WTC11 (cell line): ENCODE measurements around the gene PLAC8. TPM values are rescaled to one million over a fixed set of nuclear protein-coding genes. Genes with fewer than 3 reads are reported as not detected.

Source experiments
- ATAC-seq: fragments of 200-7000 bp; cut with Tn5 transposase; 2 replicates; pipeline ENCODE4 v1.10.0; 2021; ENCODE audit warnings: mild to moderate bottlenecking, moderate library complexity
- CTCF ChIA-PET: fragments of 300-600 bp; sonication (Branson Sonifier 250); formaldehyde crosslinking; loops from one replicate; lab custom pipeline; 2021; ENCODE audit warnings: antibody characterized with exemption; lab: Charles Lee
- POLR2A ChIA-PET: fragments of 350-600 bp; sonication (Branson Sonifier 250); formaldehyde crosslinking; loops from one replicate; lab custom pipeline; 2021; ENCODE audit warnings: antibody characterized with exemption; lab: Charles Lee
- DNase-seq: peaks from one replicate; pipeline ENCODE4 v3.0.0; 2021; ENCODE audit warnings: low spot score
- H3K27ac Mint-ChIP-seq: 2 replicates; pipeline ENCODE4 v1.8.0; 2021; ENCODE audit warnings: mixed read lengths
- H3K27me3 Mint-ChIP-seq: 2 replicates; pipeline ENCODE4 v1.8.0; 2021; ENCODE audit warnings: low read depth, mild to moderate bottlenecking, moderate library complexity, mixed read lengths
- H3K36me3 Mint-ChIP-seq: 2 replicates; pipeline ENCODE4 v1.8.0; 2021; ENCODE audit warnings: mixed read lengths
- H3K4me1 Mint-ChIP-seq: 2 replicates; pipeline ENCODE4 v1.8.0; 2022; ENCODE audit warnings: mixed read lengths
- H3K4me3 Mint-ChIP-seq: 2 replicates; pipeline ENCODE4 v1.8.0; 2021; ENCODE audit warnings: mild to moderate bottlenecking, moderate library complexity, mixed read lengths
- H3K9me3 Mint-ChIP-seq: 2 replicates; pipeline ENCODE4 v1.8.0; 2021; ENCODE audit warnings: mixed read lengths
- CREB1 ChIP-seq: sonication (generic); formaldehyde crosslinking; IDR thresholded peaks from 2 replicates; pipeline ENCODE4 v1.8.0; 2023; ENCODE audit warnings: mild to moderate bottlenecking, missing genetic modification reagents
- FOXJ3 ChIP-seq: sonication (generic); formaldehyde crosslinking; IDR thresholded peaks from 2 replicates; pipeline ENCODE4 v1.9.0; 2021; ENCODE audit warnings: missing genetic modification reagents, mild to moderate bottlenecking, borderline replicate concordance
- FOXK1 ChIP-seq: sonication (generic); formaldehyde crosslinking; IDR thresholded peaks from 2 replicates; pipeline ENCODE4 v1.8.0; 2022; ENCODE audit warnings: mild to moderate bottlenecking, moderate library complexity, missing genetic modification reagents
- IRF1 ChIP-seq: sonication (generic); formaldehyde crosslinking; IDR thresholded peaks from 2 replicates; pipeline ENCODE4 v1.8.0; 2023; ENCODE audit warnings: missing genetic modification reagents
- NFATC4 ChIP-seq: fragments of 250-450 bp; sonication (Bioruptor Pico); IDR thresholded peaks from 2 replicates; pipeline ENCODE4 v1.9.0; 2021; ENCODE audit warnings: mild to moderate bottlenecking
- NFYB ChIP-seq: sonication (generic); formaldehyde crosslinking; conservative IDR thresholded peaks from 2 replicates; pipeline ENCODE4 v1.8.0; 2022; ENCODE audit warnings: low read depth, missing genetic modification reagents
- NR3C1 ChIP-seq: sonication (generic); formaldehyde crosslinking; conservative IDR thresholded peaks from 2 replicates; pipeline ENCODE4 v1.8.1; 2023; ENCODE audit warnings: low read depth, mild to moderate bottlenecking, missing genetic modification reagents
- PREB ChIP-seq: sonication (generic); formaldehyde crosslinking; IDR thresholded peaks from 2 replicates; pipeline ENCODE4 v1.8.1; 2022; ENCODE audit warnings: mild to moderate bottlenecking, missing genetic modification reagents, moderate library complexity, borderline replicate concordance
- SP1 ChIP-seq: sonication (generic); formaldehyde crosslinking; conservative IDR thresholded peaks from 2 replicates; pipeline ENCODE4 v1.8.1; 2022; ENCODE audit warnings: missing genetic modification reagents
- TP53 ChIP-seq: sonication (generic); formaldehyde crosslinking; IDR thresholded peaks from 2 replicates; pipeline ENCODE4 v1.8.1; 2023; ENCODE audit warnings: mild to moderate bottlenecking, missing genetic modification reagents
- USF2 ChIP-seq: sonication (generic); formaldehyde crosslinking; IDR thresholded peaks from 2 replicates; pipeline ENCODE4 v1.8.1; 2023; ENCODE audit warnings: mild to moderate bottlenecking, missing genetic modification reagents, moderate library complexity
- ZNF317 ChIP-seq: sonication (generic); formaldehyde crosslinking; IDR thresholded peaks from 2 replicates; pipeline ENCODE4 v1.8.1; 2023; ENCODE audit warnings: low read depth, mild to moderate bottlenecking, moderate library complexity, missing genetic modification reagents, borderline replicate concordance
- ZNF416 ChIP-seq: fragments of 250-450 bp; sonication (Bioruptor Pico); IDR thresholded peaks from 2 replicates; pipeline ENCODE4 v1.9.0; 2021; ENCODE audit warnings: mild to moderate bottlenecking, inconsistent platforms
- total RNA-seq: library from RNA; stranded (reverse); gene quantifications from 3 replicates; pipeline ENCODE4 v1.2.3, GENCODE V29; 2021
- TF ChIP-seq, protein P1 (sequence below): sonication (generic); formaldehyde crosslinking; IDR thresholded peaks from 2 replicates; pipeline ENCODE4 v1.8.1; 2022; ENCODE audit warnings: missing genetic modification reagents, borderline replicate concordance
- TF ChIP-seq, protein P2 (sequence below): sonication (generic); formaldehyde crosslinking; IDR thresholded peaks from 2 replicates; pipeline ENCODE4 v1.8.1; 2022; ENCODE audit warnings: mild to moderate bottlenecking, moderate library complexity, missing genetic modification reagents
- TF ChIP-seq, protein P3 (sequence below): sonication (generic); formaldehyde crosslinking; IDR thresholded peaks from 2 replicates; pipeline ENCODE4 v1.8.0; 2023; ENCODE audit warnings: missing genetic modification reagents, mild to moderate bottlenecking, borderline replicate concordance
- TF ChIP-seq, protein P4 (sequence below): sonication (generic); formaldehyde crosslinking; IDR thresholded peaks from 2 replicates; pipeline ENCODE4 v1.8.0; 2022; ENCODE audit warnings: mild to moderate bottlenecking, missing genetic modification reagents
- TF ChIP-seq, protein P5 (sequence below): sonication (generic); formaldehyde crosslinking; conservative IDR thresholded peaks from 2 replicates; pipeline ENCODE4 v1.8.1; 2023; ENCODE audit warnings: mild to moderate bottlenecking, low read depth, missing genetic modification reagents, moderate library complexity

The PLAC8 gene
- total RNA-seq, 1 experiment from 2014 or later = 1.6 TPM

GRCh38 chr4:83138946-83139345, 24.4 kb upstream of the PLAC8 start:
- DNase-seq (no peak), ATAC-seq (no peak)
- CTCF ChIA-PET = no interaction called here
- Mint-ChIP-seq H3K27ac (no peak overlapping the region), H3K4me1 (no peaks in the 10 kb centered on the region), H3K36me3 (peaks cover 24% of the 10 kb centered on the region), H3K27me3 (peaks cover 3% of the 10 kb centered on the region; the same call in 1 of the 2 replicates), H3K4me3 (no peak overlapping the region), H3K9me3 (peaks cover 70% of the 10 kb centered on the region)
- TF ChIP-seq NFYB = no peak
- TF ChIP-seq ZNF416 (CRISPR knock-in tag) = no peak
- TF ChIP-seq, protein P1, sequence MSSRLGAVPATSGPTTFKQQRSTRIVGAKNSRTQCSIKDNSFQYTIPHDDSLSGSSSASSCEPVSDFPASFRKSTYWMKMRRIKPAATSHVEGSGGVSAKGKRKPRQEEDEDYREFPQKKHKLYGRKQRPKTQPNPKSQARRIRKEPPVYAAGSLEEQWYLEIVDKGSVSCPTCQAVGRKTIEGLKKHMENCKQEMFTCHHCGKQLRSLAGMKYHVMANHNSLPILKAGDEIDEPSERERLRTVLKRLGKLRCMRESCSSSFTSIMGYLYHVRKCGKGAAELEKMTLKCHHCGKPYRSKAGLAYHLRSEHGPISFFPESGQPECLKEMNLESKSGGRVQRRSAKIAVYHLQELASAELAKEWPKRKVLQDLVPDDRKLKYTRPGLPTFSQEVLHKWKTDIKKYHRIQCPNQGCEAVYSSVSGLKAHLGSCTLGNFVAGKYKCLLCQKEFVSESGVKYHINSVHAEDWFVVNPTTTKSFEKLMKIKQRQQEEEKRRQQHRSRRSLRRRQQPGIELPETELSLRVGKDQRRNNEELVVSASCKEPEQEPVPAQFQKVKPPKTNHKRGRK = no peak
- TF ChIP-seq FOXK1 = no peak
- TF ChIP-seq ZNF317 (CRISPR knock-in tag) = no peak
- POLR2A ChIA-PET = no interaction called here

DNA sequence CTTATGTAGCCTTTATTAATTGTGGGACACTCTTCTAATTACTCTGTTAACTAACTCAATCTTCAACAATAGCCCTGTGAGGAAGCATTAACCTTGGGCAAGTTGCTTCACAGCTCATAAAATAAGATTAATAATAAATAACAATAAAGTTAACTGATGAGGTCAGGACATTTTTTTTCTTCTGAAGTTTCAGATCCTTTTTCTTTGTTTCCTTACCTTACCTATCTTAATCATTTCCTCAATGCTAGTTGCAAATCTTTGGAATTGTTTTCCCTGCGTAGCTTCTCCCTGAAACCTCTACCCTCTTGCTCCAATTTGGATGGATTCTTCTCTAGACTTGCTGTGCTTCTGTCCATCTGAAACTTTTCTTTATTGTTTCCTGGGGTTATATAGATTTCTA, 17.5 kb upstream of the PLAC8 start:
- H3K27me3 Mint-ChIP-seq = peaks cover 3% of the 10 kb centered on the region; the same call in 1 of the 2 replicates
- TF ChIP-seq NFATC4 (CRISPR knock-in tag) (no peak), TP53 (CRISPR knock-in tag) (no peak), CREB1 (CRISPR knock-in tag) (no peak)
- TF ChIP-seq, protein P2, sequence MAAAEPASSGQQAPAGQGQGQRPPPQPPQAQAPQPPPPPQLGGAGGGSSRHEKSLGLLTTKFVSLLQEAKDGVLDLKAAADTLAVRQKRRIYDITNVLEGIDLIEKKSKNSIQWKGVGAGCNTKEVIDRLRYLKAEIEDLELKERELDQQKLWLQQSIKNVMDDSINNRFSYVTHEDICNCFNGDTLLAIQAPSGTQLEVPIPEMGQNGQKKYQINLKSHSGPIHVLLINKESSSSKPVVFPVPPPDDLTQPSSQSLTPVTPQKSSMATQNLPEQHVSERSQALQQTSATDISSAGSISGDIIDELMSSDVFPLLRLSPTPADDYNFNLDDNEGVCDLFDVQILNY (CRISPR knock-in tag) = no peak
- TF ChIP-seq, all 79 proteins: peak for 0
- Mint-ChIP-seq H3K4me1 (0 out of 2 replicates have a peak, but pooled peaks cover 3% of the 10 kb centered on the region), H3K9me3 (peaks cover 48% of the 10 kb centered on the region), H3K4me3 (no peak overlapping the region), H3K36me3 (peaks cover 30% of the 10 kb centered on the region), H3K27ac (no peak overlapping the region)
- CTCF ChIA-PET = no interaction called here
- DNase-seq (no peak), ATAC-seq (no peak)
- POLR2A ChIA-PET = no interaction called here

GRCh38 chr4:83129264-83129663, 14.7 kb upstream of the PLAC8 start:
- ChIA-PET POLR2A (no interaction called here), CTCF (interaction anchor here (0.7 kb wide), 1 partner anchor 326 kb away, joined by 3 read pairs; the partner anchor contains the start of genes HELQ and MRPS18C)
- TF ChIP-seq USF2 (CRISPR knock-in tag) (no peak), NR3C1 (CRISPR knock-in tag) (no peak), PREB (CRISPR knock-in tag) (no peak), SP1 (CRISPR knock-in tag) (no peak), IRF1 (CRISPR knock-in tag) (no peak), FOXJ3 (CRISPR knock-in tag) (no peak), ZNF317 (CRISPR knock-in tag) (no peak)
- TF ChIP-seq, protein P3, sequence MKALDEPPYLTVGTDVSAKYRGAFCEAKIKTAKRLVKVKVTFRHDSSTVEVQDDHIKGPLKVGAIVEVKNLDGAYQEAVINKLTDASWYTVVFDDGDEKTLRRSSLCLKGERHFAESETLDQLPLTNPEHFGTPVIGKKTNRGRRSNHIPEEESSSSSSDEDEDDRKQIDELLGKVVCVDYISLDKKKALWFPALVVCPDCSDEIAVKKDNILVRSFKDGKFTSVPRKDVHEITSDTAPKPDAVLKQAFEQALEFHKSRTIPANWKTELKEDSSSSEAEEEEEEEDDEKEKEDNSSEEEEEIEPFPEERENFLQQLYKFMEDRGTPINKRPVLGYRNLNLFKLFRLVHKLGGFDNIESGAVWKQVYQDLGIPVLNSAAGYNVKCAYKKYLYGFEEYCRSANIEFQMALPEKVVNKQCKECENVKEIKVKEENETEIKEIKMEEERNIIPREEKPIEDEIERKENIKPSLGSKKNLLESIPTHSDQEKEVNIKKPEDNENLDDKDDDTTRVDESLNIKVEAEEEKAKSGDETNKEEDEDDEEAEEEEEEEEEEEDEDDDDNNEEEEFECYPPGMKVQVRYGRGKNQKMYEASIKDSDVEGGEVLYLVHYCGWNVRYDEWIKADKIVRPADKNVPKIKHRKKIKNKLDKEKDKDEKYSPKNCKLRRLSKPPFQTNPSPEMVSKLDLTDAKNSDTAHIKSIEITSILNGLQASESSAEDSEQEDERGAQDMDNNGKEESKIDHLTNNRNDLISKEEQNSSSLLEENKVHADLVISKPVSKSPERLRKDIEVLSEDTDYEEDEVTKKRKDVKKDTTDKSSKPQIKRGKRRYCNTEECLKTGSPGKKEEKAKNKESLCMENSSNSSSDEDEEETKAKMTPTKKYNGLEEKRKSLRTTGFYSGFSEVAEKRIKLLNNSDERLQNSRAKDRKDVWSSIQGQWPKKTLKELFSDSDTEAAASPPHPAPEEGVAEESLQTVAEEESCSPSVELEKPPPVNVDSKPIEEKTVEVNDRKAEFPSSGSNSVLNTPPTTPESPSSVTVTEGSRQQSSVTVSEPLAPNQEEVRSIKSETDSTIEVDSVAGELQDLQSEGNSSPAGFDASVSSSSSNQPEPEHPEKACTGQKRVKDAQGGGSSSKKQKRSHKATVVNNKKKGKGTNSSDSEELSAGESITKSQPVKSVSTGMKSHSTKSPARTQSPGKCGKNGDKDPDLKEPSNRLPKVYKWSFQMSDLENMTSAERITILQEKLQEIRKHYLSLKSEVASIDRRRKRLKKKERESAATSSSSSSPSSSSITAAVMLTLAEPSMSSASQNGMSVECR (CRISPR knock-in tag) = no peak
- TF ChIP-seq, protein P4, sequence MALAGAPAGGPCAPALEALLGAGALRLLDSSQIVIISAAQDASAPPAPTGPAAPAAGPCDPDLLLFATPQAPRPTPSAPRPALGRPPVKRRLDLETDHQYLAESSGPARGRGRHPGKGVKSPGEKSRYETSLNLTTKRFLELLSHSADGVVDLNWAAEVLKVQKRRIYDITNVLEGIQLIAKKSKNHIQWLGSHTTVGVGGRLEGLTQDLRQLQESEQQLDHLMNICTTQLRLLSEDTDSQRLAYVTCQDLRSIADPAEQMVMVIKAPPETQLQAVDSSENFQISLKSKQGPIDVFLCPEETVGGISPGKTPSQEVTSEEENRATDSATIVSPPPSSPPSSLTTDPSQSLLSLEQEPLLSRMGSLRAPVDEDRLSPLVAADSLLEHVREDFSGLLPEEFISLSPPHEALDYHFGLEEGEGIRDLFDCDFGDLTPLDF (CRISPR knock-in tag) = no peak
- TF ChIP-seq, protein P5, sequence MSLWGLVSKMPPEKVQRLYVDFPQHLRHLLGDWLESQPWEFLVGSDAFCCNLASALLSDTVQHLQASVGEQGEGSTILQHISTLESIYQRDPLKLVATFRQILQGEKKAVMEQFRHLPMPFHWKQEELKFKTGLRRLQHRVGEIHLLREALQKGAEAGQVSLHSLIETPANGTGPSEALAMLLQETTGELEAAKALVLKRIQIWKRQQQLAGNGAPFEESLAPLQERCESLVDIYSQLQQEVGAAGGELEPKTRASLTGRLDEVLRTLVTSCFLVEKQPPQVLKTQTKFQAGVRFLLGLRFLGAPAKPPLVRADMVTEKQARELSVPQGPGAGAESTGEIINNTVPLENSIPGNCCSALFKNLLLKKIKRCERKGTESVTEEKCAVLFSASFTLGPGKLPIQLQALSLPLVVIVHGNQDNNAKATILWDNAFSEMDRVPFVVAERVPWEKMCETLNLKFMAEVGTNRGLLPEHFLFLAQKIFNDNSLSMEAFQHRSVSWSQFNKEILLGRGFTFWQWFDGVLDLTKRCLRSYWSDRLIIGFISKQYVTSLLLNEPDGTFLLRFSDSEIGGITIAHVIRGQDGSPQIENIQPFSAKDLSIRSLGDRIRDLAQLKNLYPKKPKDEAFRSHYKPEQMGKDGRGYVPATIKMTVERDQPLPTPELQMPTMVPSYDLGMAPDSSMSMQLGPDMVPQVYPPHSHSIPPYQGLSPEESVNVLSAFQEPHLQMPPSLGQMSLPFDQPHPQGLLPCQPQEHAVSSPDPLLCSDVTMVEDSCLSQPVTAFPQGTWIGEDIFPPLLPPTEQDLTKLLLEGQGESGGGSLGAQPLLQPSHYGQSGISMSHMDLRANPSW (CRISPR knock-in tag) = no peak

More at GRCh38 chr4:83129264-83129663, 14.7 kb upstream of the PLAC8 start:
- Mint-ChIP-seq H3K27ac (no peak overlapping the region), H3K27me3 (no peaks in the 10 kb centered on the region), H3K4me3 (no peak overlapping the region), H3K9me3 (peaks cover 29% of the 10 kb centered on the region), H3K4me1 (0 out of 2 replicates have a peak, but pooled peaks cover 3% of the 10 kb centered on the region), H3K36me3 (peaks cover 7% of the 10 kb centered on the region)
- no peak for DNase-seq
- no peak for ATAC-seq
